Measurements from ENCODE around the gene AP5Z1. TPM values are rescaled to one million over a fixed set of nuclear protein-coding genes. Genes with fewer than 3 reads are reported as not detected.

The AP5Z1 gene
- total and polyA plus RNA-seq, 2 of the 4 experiments (the other 2 are of a cell fraction), result 9.7 to 38.7 TPM

- ChIA-PET CTCF (no interaction called here), POLR2A (ENCODE audit: unreplicated experiment) (no interaction called here)
- Histone ChIP-seq H3K79me1 (ENCODE audit: low read depth in 1 of 2, low read length in 2 of 2) (peaks cover 30 to 87% of the 10 kb centered on the region in 2 experiments), H3K9me3 (ENCODE audit: control insufficient read depth, insufficient read depth, low read length) (no peaks in the 10 kb centered on the region), H2AK9ac (replicated peaks; ENCODE audit: low read depth, low read length, poor library complexity) (no peak overlapping the region), H3K4ac (ENCODE audit: low read depth, low read length) (no peak overlapping the region), H3K56ac (ENCODE audit: extremely low read depth, insufficient read depth, low read length) (no peak overlapping the region), H3K18ac (ENCODE audit: low read depth, low read length) (no peak overlapping the region), H2BK120ac (ENCODE audit: low read depth, low read length) (no peak overlapping the region), H4K20me1 (ENCODE audit: insufficient read depth, low read length) (peaks cover 47% of the 10 kb centered on the region), H3K9ac (ENCODE audit: low read depth, low read length) (no peak overlapping the region), H2BK5ac (ENCODE audit: low read depth, low read length, poor library complexity, severe bottlenecking) (no peak overlapping the region), H3K4me2 (ENCODE audit: low read depth, low read length) (no peak overlapping the region), H2AFZ (replicated peaks; ENCODE audit: low read length, poor library complexity) (no peak overlapping the region), H4K91ac (ENCODE audit: insufficient read depth, low read depth, low read length) (no peak overlapping the region), H2BK20ac (ENCODE audit: low read depth, low read length) (no peak overlapping the region), H2BK15ac (ENCODE audit: low read depth, low read length) (no peak overlapping the region), H3K27me3 (ENCODE audit: control insufficient read depth, insufficient read depth, low read length) (no peaks in the 10 kb centered on the region), H4K5ac (ENCODE audit: low read depth, low read length) (no peak overlapping the region), H3K27ac (ENCODE audit: insufficient read depth, low read length) (no peak overlapping the region), H2AK5ac (ENCODE audit: low read depth, low read length) (no peak overlapping the region), H3K4me3 (ENCODE audit: insufficient read depth, low read depth, low read length) (no peak overlapping the region), H3K4me1 (ENCODE audit: control insufficient read depth, insufficient read depth, low read length) (peaks cover 11% of the 10 kb centered on the region), H3K36me3 (ENCODE audit: control insufficient read depth, insufficient read depth, low read length) (peaks cover 29% of the 10 kb centered on the region), H3K9me1 (ENCODE audit: insufficient read depth, low read length) (peaks cover 26% of the 10 kb centered on the region), H4K8ac (ENCODE audit: low read depth in 2 of 2, low read length in 2 of 2) (no peak overlapping the region), H3K14ac (replicated peaks; ENCODE audit: low read depth, low read length) (no peak overlapping the region), H3K23ac (ENCODE audit: low read depth, low read length) (no peak overlapping the region)
- no peak for ATAC-seq (ENCODE audit: low read depth)
- no TSS peak for BruUV-seq (replicated peaks)
- 89% methylated on average over 7 of the region's 19 CpGs; no CpG with 5 or more reads in 1 of the 2 experiments for WGBS, 2 experiments (ENCODE audit: extremely low coverage in 2 of 2, insufficient read length in 1 of 2)
- DNase-seq, result no peak
- dilution Hi-C loops (cut with HindIII; ENCODE audit: low sequenced_read_pairs, unreplicated experiment) (no loop called here), intact Hi-C loops (cut with micrococcal nuclease) (no loop called here), in situ Hi-C loops (cut with MboI; ENCODE audit: low sequenced_read_pairs) (no loop called here)
- TF ChIP-seq RCOR1 (IDR thresholded peaks at IDR 0.05; ENCODE audit: insufficient replicate concordance, low read length), result no peak
- TF ChIP-seq FOS (IDR thresholded peaks at IDR 0.05; ENCODE audit: low read depth, low read length), result no peak
- no peak for TF ChIP-seq MAFK (IDR thresholded peaks at IDR 0.05; ENCODE audit: low read depth, low read length)
- no peak for TF ChIP-seq ELK1 (IDR thresholded peaks at IDR 0.05; ENCODE audit: borderline replicate concordance, low read depth, low read length)
- TF ChIP-seq BHLHE40 (IDR thresholded peaks at IDR 0.05; ENCODE audit: low read depth, low read length), result no peak
- no peak for TF ChIP-seq CHD1 (IDR thresholded peaks at IDR 0.05; ENCODE audit: low read depth, low read length)
- TF ChIP-seq USF2 (IDR thresholded peaks at IDR 0.05; ENCODE audit: low read depth, low read length), result no peak
- TF ChIP-seq SMC3 (IDR thresholded peaks at IDR 0.05; ENCODE audit: low read depth, low read length), result no peak
- no peak for TF ChIP-seq RFX5 (IDR thresholded peaks at IDR 0.05; ENCODE audit: low read depth, low read length)
- TF ChIP-seq CEBPB (IDR thresholded peaks at IDR 0.05; ENCODE audit: low read depth, low read length), result no peak
- no peak for TF ChIP-seq NFE2L2 (IDR thresholded peaks at IDR 0.05; ENCODE audit: low read depth, low read length)
- no peak for TF ChIP-seq RAD21 (IDR thresholded peaks at IDR 0.05; ENCODE audit: low read length)
Measured at GRCh38 chr7:4729266-4729665, 46.2 kb upstream of the AP5Z1 start.
